HG02943 (cell line): ENCODE measurements around the gene SPTBN5.

Experiments used
- ATAC-seq: cut with Tn5 transposase; IDR thresholded peaks from one replicate; pipeline ENCODE4 v1.9.1; 2021; ENCODE audit warnings: mild to moderate bottlenecking, low read depth, moderate library complexity; ENCODE audit not compliant: unreplicated experiment

Gene SPTBN5

DNA sequence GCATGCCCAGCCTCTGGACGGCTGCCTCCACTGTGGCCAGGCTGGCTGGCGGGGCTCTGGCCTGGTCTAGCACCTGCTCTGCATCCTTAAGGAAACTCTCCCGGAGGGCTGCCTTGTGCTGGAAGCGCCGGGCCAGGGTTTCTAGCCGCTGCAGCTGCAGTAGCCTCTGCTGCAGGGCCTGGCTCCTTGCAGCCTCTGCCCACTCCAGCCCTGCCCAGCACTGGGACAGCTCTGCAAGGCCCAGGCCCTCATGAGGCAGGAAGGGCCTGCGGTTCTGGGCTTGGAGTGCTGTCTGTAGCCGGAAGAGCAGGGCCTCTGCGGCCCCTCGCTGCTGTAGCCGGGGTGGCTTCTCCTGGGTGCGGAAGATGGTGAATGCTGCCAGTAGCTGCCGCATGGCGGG, 8.0 kb downstream of the SPTBN5 start:
- ATAC-seq: no peak

DNA sequence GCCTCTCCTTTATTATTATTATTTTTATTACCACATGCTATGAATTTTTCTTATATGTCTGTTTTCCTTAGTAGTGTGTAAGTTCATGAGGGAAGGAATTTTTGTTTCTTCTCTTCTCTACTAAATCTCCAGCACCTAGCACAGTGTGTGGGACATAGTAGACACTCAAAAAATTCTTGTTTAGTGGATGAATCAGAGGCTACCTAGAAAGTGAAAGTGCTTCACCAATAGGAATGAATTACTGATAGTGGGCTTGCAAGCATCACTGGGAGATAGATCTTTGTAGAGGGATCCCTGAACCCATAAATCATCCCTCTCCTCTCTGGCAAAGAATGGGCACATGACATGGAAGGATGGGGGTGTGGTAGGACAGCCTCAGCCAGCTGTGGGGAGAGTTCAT, 8.5 kb downstream of the SPTBN5 start:
- ATAC-seq: no peak

DNA sequence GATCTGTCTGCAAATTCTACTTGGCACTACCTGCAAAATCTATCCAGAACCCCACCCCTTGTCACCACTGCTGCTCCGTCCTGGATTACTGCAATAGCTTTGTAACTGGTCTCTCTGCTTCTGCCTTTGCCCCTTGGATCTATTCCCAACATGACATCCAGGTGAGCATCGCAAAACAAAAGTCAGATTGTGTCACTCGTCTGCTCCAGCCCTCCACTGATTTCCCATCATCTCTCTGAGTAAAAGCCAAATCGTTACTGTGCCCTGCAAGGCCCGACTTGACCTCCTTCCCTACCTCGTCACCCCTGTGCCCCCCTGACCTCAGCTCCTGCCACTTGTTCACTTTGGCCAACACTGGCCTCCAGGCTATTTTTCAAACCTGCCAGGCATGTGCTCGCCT, 9.4 kb downstream of the SPTBN5 start:
- no peak for ATAC-seq

DNA sequence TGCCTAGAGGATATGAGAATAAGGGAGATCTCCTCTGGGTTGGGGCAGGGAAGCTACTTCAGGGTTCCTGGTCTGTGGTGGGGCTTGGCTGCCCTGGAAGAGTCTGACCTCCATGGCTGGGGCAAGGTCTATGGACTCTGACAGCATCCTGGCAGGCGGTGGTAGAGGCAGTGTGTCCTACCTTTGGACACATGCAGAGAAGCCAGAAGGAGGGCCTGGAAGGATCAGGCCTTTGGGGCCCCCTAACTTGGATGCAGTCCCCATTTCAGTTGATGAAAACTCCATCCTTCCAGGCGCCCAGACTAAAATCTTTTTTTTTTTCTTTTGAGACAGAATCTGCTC, 10.4 kb downstream of the SPTBN5 start:
- no peak for ATAC-seq

DNA sequence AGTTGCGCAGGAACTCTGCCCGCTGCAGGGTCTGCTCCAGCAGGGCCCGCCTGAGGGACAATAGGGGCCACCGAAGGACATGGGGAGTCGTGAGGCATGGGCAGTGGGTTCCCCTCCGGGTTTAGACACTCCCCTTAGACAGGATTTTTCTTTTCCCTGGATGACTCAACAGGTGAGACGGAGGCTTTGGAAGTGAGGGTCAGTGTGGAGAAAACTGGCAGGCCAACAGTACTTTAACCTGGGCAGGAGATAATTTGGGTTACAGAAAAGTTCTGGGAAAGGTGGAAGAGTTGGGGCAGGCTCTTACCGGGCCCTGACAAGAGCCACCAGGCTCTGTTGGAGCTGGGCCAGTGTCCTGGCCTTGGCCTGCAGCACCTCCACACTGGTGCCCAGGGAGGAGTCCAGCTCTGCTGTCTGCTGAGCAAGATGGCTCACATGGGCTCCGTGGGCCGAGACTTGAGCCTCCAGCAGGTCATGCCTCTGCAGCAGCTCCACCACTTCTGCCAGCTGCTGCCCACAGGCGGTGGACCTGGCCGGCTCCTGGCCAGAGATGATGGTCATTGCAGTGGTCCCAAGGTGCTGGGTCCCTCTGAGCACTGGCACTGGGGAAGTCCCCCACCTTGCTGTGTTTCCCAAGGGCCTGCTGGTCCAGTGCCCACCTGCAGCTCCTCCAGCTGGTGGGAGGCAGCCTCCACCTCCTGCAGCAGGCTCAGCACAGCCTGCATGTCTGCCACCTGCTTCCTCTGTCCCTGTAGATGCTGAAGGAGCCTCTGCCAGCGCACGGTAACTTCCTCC, 11.0 kb downstream of the SPTBN5 start:
- no peak for ATAC-seq

DNA sequence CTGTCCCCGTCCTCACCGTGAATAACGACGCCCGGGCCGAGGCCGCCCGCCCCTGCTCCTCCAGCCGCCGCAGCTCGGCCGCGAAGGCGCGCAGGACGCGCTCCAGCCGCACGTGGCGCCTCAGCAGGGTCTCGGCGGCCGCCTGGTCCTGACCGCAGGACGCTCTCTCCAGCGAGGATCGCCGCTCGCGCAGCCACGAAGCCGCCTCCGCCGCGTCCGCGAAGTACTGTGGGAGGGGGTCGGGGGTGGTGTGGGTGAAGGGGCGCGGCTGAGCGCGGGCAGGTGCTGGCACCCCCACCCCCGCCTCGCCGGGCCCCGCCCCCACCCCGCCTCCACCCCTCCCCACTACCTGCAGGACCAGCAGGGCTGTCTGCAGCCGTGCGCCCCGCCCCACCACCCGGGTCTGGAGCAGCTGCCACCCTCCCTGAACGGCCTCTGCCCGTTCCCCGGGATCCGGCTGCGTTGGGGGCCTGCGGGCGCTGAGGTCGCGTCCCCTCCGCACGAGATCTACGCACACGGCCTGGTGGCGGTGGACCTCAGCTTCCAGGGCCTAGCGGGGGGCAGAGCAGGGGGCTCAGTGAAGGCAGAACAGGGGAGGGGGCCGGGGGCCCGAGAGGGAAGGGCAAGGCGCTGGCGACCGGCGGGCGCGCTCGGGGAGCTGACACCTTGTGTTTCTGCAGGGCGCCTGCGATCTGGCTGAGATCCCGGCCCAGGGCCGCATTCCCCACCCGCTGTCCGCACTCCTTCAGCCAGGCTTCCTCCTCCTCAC, 11.7 kb downstream of the SPTBN5 start:
- ATAC-seq: no peak

DNA sequence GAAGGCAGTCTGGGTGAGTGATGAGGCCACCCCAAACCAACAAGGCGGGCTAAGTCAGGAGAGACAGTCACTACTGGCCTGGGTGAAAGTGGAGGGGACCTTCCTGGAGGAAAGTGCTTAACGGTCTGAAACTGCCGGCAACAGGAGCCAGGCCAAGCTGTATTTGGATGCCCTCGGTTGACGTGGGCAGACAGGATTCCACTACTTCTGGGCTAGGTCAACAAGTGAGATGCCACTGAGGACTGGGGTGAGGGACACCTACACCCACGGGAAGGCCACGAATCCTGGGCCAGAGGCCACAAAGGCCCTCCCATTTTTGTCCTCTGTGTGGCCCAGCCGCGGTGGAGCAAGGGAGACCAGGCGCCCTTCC, 12.3 kb downstream of the SPTBN5 start:
- no peak for ATAC-seq

DNA sequence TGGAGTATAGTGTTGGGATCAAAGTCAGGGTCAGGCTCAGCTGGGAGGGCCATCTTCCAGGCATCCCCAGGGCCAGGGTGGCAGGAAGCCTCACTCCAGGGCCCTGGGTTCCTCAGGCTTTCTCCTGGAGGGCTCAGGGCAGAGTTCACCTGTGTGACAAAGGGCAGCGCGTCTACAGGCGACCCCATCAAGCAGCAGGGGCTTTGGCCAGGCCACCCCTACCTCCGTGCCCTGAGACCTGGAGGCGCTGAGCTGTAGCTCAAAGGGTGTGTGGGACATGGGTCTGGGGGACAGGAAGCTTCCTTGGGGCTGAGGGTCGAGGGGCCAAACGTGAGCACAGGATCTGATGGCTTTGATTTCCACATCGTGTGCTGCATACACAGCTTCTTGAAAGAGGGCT, 12.8 kb downstream of the SPTBN5 start:
- no peak for ATAC-seq

DNA sequence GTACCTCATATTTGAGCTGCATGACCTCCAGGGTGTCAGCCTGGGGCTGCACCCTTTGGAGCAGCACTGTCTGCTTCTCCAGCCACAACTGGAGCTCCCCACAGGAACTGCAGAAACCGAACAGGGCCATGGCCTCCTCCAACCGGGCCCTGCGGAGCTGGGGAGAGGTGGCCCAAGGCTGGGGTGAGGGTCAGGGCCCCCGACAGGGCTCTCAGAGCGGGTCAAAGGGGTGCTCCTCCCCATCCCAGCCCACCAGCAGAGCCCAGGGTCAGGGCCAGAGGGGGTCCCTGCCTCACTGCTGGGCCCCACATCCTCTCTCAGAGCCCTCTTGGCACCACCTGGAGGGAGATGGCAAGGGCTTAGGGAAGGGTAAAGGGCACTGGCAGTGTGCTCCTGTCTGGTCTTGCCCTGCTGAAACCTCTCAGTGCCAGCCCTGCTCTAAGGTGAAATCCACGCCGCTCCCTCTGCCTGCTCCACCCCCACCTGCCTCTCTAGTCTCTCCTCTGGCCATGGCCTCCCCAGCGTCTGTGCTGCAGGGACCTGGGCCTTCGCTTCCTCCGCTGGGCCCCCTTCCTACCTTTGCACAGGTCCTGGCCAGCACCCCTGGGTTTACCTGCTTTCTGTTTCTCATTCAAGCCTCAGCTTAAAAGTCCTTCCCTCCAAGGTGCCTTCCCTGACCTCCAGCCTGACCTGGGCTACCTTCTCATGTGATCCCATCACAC, 13.5 kb downstream of the SPTBN5 start:
- ATAC-seq: no peak

DNA sequence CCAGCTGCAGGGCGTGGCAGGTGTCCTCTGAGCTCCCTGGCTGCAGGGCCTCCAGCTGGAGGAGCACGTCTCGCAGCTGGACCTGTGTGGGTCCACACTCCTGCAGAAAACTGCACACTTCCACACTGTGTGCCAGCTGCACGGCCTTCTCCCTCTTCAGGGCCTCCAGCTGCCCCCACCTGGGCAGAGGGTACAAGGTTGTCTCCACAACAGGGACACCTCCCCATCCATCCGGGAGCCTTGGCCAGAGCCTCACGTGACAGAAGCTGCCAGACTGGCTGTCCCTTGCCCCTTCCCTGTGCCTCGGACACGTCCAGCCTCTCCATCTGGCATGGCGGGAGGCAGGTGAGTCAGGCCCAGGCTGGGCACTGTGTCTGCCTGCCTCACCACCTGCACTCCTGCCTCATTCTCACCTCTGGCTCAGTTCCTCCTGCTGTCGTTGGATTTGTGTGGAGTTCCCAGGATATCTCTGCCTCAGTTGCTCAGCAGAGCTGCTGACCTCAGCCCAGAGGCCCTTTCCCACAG, 14.5 kb downstream of the SPTBN5 start:
- ATAC-seq: no peak

DNA sequence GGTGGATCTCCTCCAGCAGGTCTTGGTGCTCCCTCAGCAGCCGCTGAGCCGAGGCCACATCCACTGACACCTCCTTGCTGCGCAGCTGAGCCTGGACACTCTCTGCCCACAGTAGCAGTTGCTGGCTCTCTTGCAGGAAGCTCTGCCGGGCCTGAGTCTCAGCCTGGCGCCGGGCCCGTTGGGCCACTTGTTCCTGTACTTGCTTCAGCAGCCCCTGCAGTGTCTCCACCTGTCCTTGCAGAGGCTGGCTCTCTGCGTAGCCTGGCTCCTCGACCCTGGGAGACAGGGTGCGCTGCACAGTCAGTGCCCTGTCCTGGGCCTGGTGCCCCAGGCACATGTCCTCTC, 15.5 kb downstream of the SPTBN5 start:
- no peak for ATAC-seq

DNA sequence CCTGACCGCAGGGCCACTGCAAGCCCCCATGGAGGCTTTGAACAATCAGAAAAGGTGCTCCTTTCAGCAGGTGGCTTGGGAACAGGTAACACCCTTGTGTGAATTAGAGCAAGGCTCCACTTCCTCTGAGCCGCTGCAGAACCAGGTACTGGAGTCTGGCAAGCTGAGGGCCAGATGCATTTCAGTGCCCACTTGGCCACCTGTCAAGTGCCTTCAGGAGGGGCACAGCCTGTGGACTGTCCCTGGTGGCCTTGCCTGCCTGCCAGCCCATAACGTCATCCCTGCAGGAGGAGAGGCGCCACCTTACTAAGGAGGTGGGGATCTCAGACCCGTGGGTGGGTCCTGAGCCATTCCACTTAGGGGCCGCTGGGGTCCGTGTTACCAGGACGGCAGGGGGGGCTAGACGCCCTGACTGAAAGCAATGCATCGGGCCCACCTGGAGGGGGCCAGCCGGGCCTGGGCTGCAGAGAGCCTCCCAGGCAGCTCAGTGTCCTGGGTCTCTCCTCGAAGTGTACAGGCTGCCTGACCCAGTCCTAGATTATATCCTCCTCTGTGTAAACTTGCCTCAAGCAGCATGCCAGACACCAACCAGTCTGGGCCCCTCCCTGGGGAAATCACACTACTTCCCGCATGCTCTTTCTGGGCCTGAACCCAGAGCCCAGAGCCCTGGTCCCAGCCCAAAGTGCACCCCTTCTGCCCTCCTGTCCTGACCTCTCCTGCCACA, 16.1 kb downstream of the SPTBN5 start:
- no peak for ATAC-seq

DNA sequence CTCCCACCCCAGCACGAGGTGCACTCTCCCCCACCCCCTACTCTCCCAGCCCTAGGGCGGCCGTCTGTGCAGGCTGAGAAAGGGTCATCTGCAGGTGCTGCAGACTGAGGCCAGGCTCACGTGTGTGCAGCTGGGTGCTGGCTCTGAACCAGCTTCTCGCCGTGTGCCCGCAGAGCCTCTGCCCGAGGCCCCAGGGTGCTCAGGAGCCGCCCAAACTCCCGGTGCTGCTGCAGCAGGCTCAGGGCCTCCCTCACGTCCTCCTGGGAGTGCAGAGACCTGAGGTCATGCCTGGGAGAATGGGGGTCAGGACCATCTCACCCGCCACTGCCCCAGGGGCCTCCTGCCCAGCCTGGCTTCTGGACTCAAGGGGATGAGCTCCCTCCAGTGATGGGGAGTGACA, 17.2 kb downstream of the SPTBN5 start:
- ATAC-seq: no peak

DNA sequence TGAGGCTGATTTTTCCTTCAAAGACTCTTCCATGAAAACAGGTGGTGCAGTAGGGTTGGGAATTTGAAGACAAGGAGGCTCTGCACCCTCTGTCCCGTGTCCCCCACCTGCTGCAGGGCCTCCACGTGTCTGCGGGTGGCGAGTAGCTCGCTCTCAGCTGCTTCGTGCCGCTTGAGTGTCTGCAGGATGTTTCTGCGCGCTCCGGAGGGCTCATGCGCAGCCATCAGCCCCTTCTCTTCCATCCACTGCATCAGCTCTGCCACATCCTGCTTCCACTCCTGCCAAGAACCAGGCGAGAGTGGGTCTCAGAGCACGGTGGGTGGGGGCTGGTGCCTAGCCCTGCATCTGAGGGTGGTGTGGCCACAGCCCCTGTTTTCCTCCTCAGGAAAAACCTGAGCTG, 17.8 kb downstream of the SPTBN5 start:
- no peak for ATAC-seq

DNA sequence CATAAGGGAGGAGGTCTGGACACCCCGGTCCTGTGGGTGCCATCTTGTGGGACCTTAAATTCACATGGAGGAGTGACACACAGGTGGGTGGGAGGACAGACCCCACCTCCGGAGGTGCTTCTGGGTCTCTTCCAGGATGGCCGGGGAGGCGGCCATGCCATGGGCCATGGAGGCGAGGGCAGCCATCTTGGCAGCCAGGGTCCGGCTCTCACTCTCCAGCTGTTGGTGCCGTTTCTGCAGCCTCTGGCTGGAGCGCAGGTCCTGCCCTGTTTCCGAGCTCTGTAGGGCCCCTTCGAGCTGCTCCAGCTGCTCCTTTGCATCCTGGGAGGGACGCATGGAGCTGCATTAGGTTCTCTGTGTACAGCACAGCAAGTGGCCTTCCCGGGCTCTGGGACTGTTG, 19.1 kb downstream of the SPTBN5 start:
- ATAC-seq: no peak

DNA sequence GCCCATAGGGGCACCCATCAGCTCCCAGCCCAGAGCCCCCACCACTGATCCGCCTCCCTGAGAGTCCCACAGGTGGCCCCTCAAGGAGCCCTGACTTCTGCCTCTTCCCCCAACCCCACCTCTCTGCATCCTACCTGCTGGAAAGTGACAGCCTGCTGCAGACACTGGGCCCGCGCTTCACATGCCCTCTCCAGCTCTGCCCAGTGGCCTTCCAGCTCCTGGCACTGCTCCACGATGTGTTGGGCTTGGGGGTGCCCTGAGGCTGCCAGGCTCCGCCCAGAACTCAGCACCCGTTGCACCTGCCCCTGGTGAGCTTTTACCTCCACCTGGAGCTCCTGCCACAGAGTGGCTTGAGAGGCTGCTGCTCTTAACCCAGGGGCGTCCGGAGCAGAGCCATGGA, 20.1 kb downstream of the SPTBN5 start:
- no peak for ATAC-seq

DNA sequence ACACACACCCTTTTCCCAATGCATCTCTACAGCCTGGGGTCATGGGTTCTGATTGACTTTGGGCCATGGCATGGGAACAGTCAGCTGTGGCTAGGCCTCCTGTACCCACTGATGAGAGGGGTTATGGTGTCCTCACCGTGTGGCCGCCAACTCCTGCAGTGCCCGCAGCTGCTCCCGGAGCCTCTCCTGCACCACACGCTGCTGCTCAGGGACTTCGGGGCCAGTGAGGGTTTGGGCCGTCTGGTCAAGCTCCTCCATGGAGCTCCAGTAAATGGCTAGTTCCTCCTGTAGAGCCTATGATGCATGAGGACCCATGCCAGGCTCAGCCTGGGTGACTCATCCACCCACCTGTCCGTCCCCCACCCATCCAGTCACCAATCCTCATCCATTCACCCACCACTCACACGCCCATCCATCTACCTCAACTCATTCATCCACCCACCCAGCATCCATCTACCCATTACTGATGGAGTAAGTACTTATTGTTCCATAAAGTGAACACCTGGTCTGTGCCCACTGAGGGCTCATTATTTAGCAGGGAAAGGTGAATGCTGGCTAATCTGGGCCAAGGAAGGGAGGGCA, 21.6 kb downstream of the SPTBN5 start:
- ATAC-seq: no peak

DNA sequence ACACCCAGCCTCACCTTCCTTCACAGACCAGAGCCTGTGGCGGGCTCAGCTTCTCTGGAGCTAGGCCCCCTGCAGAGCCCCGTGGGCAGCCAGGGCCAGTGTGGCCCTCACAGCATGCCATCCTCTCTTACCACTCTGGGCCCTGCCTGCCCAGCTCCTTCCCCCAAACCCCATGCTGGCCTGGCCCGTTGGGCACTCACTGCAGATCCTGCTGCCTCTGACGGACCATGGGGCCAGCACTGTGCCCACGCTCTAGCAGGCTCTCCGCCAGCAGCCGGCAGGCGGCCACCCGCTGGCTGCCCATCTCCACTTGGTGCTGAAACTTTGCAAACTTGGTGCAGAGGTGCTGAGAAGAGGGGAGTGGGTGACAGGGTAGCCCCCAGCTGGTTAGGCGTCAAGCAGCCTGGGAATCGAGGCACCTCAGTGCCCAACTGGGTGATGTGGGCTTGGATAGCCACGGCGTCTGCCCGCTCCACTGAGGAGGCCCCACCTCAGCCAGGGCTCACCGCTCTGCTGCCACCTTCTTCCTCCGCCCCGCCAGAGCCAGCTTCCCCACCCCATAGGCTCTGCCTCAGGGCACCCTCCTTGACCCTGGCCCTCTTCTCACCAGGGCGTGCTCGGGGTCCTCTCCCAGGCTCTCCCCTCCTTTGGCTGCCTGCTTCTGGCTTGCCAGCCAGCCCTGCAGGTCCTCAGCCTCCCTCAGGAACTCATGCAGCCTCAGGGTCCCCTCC, 22.5 kb downstream of the SPTBN5 start:
- ATAC-seq: no peak

DNA sequence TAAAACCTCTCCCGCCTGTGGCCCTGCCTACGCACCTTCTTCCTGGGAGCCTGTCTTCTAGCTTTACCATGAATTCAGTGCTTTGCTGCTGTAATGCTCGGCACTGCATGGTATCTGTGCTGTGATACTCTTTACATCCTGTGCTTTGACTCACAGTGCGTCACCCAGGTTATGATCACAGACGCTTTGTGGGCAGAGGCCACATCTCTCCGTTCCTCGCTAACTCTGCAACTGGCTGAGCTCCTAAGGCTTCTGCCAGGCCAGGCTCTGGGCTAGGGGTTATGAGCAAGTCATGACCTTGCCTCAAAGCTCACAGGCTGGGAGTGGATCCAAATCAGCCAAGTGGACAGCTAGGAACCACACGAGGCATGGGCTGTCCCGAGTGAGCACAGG, 23.2 kb downstream of the SPTBN5 start:
- no peak for ATAC-seq
